ENCODE results near the gene IL1RAPL1.

GRCh38 chrX:28843817-28844216, 256.6 kb downstream of the IL1RAPL1 start:
- no peak for TF ChIP-seq CTCF (conservative IDR thresholded peaks at IDR 0.05)
- no peak for TF ChIP-seq ZFX (IDR thresholded peaks at IDR 0.05)

Data from C4-2B (cell line).